Measurements from ENCODE around the gene PKHD1. TPM values are rescaled to one million over a fixed set of nuclear protein-coding genes. Genes with fewer than 3 reads are reported as not detected.

PKHD1 gene
- polyA plus RNA-seq, 1 of the 3 experiments (the other 2 are of a cell fraction): not detected

DNA sequence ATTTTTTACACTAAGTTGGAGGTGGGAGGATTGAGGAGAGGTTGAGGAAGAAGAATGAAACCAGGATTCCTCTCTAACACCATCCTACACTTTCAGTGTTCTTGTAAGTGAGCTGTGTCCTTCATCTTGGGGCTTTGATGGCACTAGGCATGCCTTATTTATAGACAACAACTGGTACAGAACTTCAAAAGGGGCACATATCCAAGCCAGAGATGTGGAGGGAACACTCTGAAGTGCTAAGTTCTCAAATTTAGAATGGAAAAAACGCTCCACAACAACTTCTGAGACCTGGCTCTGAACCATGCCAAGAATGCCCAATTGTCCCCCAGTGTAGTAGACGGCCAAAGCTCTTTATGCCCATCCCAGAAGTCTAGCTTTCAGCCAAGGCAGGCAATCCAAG, 16.2 kb upstream of the PKHD1 start:
- ChIA-PET CTCF (interaction anchor here (0.9 kb wide), 1 partner anchor 160 kb away, joined by 4 read pairs; no protein-coding TSS in a partner anchor), POLR2A (no interaction called here)
- no peaks in the 10 kb centered on the region; a peak in 1 of 4 replicates for H3K4me1 ChIP-seq (ENCODE audit: control insufficient read depth in 1 of 2, insufficient read depth in 2 of 2, low read depth in 1 of 2, low read length in 1 of 2)
- H3K79me2 ChIP-seq (ENCODE audit: insufficient read depth): no peaks in the 10 kb centered on the region
- WGBS (ENCODE audit: low lambda C conversion rate): 0% methylated on average over 2 of the region's 2 CpGs
- H3K27ac ChIP-seq (ENCODE audit: low read depth in 2 of 2, low read length in 1 of 2): no peak overlapping the region
- H2AFZ ChIP-seq (ENCODE audit: low read depth): no peak overlapping the region
- no peaks in the 10 kb centered on the region for H3K9me2 ChIP-seq
- TF ChIP-seq TEAD4 (IDR thresholded peaks at IDR 0.05; ENCODE audit: borderline replicate concordance, insufficient read depth) (no peak), TAF1 (IDR thresholded peaks at IDR 0.05; ENCODE audit: borderline replicate concordance, low read depth, low read length) (no peak), MEF2A (IDR thresholded peaks at IDR 0.05; ENCODE audit: borderline replicate concordance, low read depth) (no peak), TCF12 (IDR thresholded peaks at IDR 0.05) (no peak), FOSL2 (IDR thresholded peaks at IDR 0.05; ENCODE audit: borderline replicate concordance, low read depth) (no peak), CTCF (IDR thresholded peaks at IDR 0.05) (no peak), RAD21 (IDR thresholded peaks at IDR 0.05; ENCODE audit: low read length) (no peak), USF1 (IDR thresholded peaks at IDR 0.05; ENCODE audit: borderline replicate concordance, low read depth) (no peak), CHD2 (IDR thresholded peaks at IDR 0.05; ENCODE audit: low read length, partially characterized antibody) (no peak), EP300 (IDR thresholded peaks at IDR 0.05; ENCODE audit: borderline replicate concordance in 1 of 2, low read depth in 1 of 2, low read length in 1 of 2) (no peak), PBX3 (IDR thresholded peaks at IDR 0.05) (no peak), YY1 (IDR thresholded peaks at IDR 0.05; ENCODE audit: low read depth) (no peak), GABPA (IDR thresholded peaks at IDR 0.05; ENCODE audit: low read depth) (no peak), FOXJ3 (CRISPR knock-in tag; IDR thresholded peaks at IDR 0.05) (no peak)
- TF ChIP-seq, protein P1, sequence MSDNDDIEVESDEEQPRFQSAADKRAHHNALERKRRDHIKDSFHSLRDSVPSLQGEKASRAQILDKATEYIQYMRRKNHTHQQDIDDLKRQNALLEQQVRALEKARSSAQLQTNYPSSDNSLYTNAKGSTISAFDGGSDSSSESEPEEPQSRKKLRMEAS (IDR thresholded peaks at IDR 0.05; ENCODE audit: low read depth): no peak
- no peaks in the 10 kb centered on the region for H3F3A ChIP-seq (replicated peaks; ENCODE audit: insufficient read depth)
- H3K27me3 ChIP-seq (ENCODE audit: insufficient read depth): no peaks in the 10 kb centered on the region; the same call in 1 of the 2 replicates
- DNase-seq: no peak
- H4K20me1 ChIP-seq (ENCODE audit: insufficient read depth): no peaks in the 10 kb centered on the region
- no peak overlapping the region for H3K4me3 ChIP-seq (ENCODE audit: low read depth in 2 of 2, low read length in 1 of 2)
- no peaks in the 10 kb centered on the region for H3K36me3 ChIP-seq (replicated peaks in 1 of 2; ENCODE audit: control insufficient read depth in 1 of 2, insufficient read depth in 2 of 2, low read length in 1 of 2)
- no peak overlapping the region for H3K4me2 ChIP-seq
- no peak overlapping the region for H3K9ac ChIP-seq
- no peaks in the 10 kb centered on the region for H3K9me3 ChIP-seq

GRCh38 chr6:52102405-52102804, 15.0 kb upstream of the PKHD1 start:
- POLR2A ChIA-PET: no interaction called here
- CTCF ChIA-PET: no interaction called here
- no peaks in the 10 kb centered on the region for H3K9me3 ChIP-seq
- TF ChIP-seq USF1 (IDR thresholded peaks at IDR 0.05; ENCODE audit: borderline replicate concordance, low read depth) (no peak), NRF1 (IDR thresholded peaks at IDR 0.05; ENCODE audit: low read depth, low read length) (no peak), ELF1 (IDR thresholded peaks at IDR 0.05) (no peak), PBX3 (IDR thresholded peaks at IDR 0.05) (no peak), RXRA (IDR thresholded peaks at IDR 0.05; ENCODE audit: borderline replicate concordance, low read depth) (no peak), FOSL2 (IDR thresholded peaks at IDR 0.05; ENCODE audit: borderline replicate concordance, low read depth) (no peak), IRF3 (IDR thresholded peaks at IDR 0.05; ENCODE audit: low read depth, low read length) (no peak), GABPA (IDR thresholded peaks at IDR 0.05; ENCODE audit: low read depth) (no peak), USF2 (IDR thresholded peaks at IDR 0.05; ENCODE audit: borderline replicate concordance, low read depth, low read length) (no peak), MEF2A (IDR thresholded peaks at IDR 0.05; ENCODE audit: borderline replicate concordance, low read depth) (no peak)

More at GRCh38 chr6:52102405-52102804, 15.0 kb upstream of the PKHD1 start:
- Histone ChIP-seq H3K27me3 (ENCODE audit: insufficient read depth) (no peaks in the 10 kb centered on the region; the same call in 1 of the 2 replicates), H3K4me1 (ENCODE audit: control insufficient read depth in 1 of 2, insufficient read depth in 2 of 2, low read depth in 1 of 2, low read length in 1 of 2) (no peaks in the 10 kb centered on the region; a peak in 1 of 4 replicates), H3K9me2 (no peaks in the 10 kb centered on the region), H4K20me1 (ENCODE audit: insufficient read depth) (no peaks in the 10 kb centered on the region), H3K4me2 (no peak overlapping the region), H2AFZ (ENCODE audit: low read depth) (no peak overlapping the region), H3K4me3 (ENCODE audit: low read depth in 2 of 2, low read length in 1 of 2) (no peak overlapping the region), H3K79me2 (ENCODE audit: insufficient read depth) (no peaks in the 10 kb centered on the region), H3K36me3 (replicated peaks in 1 of 2; ENCODE audit: control insufficient read depth in 1 of 2, insufficient read depth in 2 of 2, low read length in 1 of 2) (no peaks in the 10 kb centered on the region), H3F3A (replicated peaks; ENCODE audit: insufficient read depth) (no peaks in the 10 kb centered on the region), H3K9ac (no peak overlapping the region), H3K27ac (ENCODE audit: low read depth in 2 of 2, low read length in 1 of 2) (no peak overlapping the region)
- no peak for DNase-seq
- 0% methylated on average over 1 of the region's 1 CpG for WGBS (ENCODE audit: low lambda C conversion rate)

Measured in SK-N-SH (cell line).